ENCODE results near the gene SAP30.

- no peak for TF ChIP-seq CTCF (IDR thresholded peaks at IDR 0.05)
- no peak for TF ChIP-seq POLR2A (IDR thresholded peaks at IDR 0.05)
Observed at GRCh38 chr4:173424899-173425805, 54.4 kb downstream of the SAP30 start.
